COLO829 (cell line): ENCODE results near the gene BMP2K.
A peak's percentile ranks its signal among the peaks of the same experiment; 100 is the strongest.

Source experiments
- DNase-seq: peaks from one replicate; pipeline ENCODE4 v3.0.0; 2012; ENCODE audit warnings: low spot score

Gene BMP2K

DNA sequence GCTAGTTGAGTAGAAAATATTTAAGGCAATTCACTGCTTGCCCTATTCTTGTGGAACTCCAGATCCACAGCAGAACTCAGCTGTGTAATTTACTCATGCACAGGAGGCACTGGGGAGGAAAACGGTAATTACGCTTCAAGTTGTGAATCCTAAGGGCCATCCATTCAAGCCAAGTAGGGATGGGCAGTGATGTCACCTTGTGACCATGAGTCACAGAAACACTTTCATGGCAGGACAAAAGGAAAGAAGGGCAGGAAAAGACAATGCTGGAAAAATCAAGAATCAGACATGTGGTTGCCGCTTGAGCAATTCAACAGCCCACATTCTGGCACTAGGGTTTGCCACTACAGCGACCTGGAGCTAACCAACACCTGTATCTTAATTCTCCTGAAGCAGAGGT is 161.7 kb downstream of the BMP2K start:
- DNase-seq: no peak

DNA sequence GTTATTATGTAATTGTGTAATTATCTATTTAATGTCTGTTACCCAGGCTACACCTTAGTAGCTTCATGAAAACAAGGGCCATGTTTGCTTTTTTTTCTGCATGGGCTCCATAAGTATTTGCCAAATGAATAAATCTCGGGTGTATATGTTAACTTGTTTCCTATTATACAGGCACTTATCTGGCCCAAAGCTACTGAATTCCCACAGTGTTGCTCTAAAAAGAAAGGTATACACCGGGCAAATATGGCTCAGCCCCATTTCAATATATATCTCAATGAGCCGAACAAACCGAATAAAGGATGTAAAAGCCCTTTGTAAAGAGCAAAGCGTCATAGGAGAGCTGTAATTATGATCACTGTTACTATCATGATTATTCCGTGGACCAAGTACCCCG is 162.3 kb downstream of the BMP2K start:
- no peak for DNase-seq

DNA sequence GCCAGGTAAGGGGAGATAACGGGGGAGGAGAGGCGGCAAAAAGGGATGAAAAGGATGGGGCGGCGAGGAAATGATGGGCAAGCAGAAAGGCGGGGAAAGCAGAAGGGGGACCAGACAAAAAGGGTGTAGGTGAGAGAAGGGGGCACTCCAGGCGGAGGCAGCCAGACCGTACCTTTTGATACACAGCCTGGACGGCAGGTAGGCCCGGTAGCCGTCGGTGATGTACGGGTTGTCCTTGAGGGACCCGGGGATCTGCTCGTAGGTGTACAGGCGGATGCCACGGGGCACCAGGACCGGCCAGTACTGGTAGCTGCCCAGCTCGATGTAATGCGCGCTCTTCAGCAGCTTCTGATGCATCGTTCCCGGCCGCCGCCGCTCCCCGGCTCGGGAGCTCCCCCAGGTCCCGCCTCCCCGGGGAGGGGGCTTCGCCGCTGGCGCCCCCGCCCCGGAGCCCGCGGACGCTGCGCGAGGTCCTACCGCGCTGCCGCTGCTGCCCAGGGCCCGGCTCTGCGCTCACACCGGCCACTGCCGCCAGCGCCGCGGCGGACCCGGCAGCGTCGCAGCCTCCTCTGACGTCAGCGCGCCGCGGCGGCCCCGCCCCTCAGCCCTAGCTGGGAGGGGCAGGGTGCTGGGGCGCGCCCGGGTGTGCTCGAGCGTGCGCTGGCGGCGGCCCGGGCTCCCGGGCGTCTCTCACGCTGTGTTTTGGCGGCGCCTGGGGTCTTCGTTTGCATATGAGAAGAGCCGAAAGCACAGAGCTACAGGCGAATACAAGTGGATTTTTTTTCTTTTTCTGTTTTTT is 162.9 kb downstream of the BMP2K start, which contains the start of gene PAQR3:
PAQR3 (minus strand) TSS at position 571 of the 799 bp plus-strand sequence; CDS start at position 357, 214 bp downstream.
- DNase-seq: peak; percentile 92

DNA sequence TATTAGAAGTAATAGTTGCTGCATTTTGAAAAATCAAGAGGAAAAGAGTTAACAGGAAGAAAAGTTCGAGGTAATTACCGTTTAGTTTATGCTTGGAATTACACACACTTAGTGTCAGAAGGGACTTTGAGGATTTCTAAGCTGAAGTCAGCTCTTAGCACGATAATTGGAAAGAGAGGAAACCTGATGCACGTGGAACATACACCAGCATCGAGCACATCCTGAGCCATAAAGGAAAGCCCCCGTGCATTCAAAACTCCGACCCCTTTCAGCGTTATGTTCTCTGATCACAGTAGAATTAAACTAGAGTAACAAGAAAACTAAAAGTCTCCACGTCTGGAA is 163.5 kb downstream of the BMP2K start:
- DNase-seq: no peak

DNA sequence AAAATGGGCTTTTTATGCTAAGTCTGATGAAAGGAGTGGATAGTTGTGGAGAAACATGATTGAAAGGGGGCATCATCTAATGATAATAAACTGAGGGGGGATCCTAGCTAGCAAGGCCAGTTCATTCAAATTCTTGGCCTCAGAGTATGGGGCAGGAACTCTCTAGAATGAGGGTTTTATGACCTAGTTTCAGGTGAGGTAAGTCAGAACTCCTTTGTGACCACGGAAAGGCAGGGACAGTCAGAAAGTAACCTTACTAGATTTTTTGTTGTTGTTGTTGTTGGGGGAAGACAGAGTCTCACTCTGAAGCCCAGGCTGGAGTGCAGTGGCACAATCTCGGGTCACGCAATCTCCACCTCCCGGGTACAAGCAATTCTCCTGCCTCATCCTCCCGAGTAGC is 164.6 kb downstream of the BMP2K start:
- DNase-seq: no peak

DNA sequence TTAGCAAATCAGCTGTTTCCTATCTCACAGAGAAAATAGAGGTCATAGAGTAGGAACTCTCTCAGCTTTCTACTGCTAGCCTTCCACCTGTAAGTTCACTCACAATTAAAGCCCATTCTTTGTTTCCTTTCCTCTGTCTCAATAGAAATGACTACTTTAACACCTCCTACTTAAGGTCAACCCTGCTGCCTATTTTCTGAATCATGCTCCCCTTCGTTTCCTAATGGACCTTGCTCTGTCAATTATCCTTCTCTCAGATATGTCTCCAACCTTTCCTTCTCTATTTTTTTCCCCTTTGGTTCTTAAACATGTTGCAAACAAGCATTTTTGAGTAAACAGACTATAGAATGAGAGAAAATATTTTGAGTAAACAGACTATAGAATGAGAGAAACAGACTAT is 168.2 kb downstream of the BMP2K start:
- no peak for DNase-seq

DNA sequence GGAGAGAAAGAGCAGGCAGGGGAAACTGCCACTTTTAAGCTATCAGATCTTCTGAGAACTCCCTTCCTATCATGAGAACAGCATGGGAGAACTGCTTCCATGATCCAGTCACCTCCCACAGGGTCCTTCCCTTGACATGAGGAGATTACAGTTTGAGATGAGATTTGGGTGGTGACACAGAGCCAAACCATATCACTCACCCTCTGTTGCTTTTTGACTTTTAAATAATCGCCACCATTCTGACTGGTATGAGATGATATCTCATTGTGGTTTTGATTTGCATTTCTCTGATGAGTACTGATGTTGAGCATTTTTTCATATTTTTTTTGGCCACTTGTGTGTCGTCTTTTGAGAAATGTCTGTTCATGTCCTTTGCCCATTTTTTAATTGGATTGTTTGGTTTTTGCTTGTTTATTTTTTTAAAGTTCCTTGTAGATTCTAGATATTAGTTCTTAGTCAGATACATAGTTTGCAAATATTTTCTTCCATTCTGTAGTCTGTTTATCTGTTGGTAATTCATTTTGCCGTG is 169.6 kb downstream of the BMP2K start:
- DNase-seq: no peak

DNA sequence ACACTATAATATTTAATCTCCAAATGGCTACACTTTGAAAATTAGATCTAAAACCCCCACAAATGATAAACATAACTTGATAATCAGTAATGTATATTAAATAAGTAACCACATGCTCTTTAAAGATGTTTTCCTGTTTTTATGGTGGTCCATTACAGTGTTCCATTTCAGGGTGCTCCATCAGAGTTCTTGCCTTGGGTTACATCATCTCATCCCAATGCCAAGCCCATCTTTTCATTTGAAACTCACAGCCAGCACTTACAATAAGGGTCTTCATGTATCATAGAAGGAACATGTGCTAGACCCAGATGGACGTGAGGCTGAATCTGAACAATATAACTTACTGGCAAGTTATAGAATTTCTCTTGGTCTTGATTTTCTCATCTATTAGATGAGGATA is 173.6 kb downstream of the BMP2K start:
- DNase-seq: no peak

DNA sequence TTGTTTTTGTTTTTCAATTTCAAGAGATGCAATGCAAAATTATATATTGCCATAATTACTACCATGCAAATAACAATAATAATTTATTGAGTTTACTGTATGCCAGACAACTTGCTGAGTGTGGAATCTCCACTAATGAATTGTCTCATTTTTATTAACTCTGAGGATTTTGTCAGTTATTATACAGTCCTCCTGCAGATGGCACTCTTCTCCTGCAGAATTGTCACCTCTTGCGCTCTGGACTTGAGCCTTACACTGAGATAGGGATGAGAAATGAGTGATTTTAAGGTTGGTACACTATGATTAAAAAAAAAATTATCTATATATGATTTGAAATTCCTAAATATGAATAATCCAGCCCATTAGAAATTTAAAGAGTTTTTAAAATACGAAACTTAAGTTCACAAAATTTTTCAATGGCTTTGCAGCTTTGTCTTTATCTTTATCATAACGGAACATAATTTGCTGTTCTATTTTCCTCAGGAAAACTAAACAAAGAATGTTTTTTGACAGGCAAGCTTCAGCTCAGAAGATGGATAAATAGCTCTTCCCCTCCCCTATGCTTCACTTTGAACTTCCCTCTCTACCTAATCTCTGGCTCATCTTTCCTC is 175.8 kb downstream of the BMP2K start:
- DNase-seq: peak; percentile 66

DNA sequence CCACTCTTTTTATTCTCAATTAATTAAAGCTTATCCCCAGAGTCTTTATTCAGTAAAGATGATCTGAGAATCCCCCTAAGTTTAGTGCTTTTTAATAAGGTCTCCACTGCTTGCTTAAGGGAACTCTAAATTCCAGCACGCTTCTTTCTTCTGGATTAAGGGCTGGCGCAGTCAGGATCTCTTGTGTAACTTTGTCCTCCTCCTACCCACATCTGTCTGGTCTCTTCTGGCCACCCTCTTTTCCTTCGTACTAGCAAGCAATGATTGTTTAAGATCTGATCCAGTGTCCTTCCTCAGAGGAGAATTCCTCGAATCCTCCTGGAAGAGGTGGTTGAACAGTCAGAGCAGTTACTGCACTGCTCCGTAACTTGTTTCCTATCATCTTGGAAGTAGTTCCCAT is 177.1 kb downstream of the BMP2K start:
- no peak for DNase-seq

DNA sequence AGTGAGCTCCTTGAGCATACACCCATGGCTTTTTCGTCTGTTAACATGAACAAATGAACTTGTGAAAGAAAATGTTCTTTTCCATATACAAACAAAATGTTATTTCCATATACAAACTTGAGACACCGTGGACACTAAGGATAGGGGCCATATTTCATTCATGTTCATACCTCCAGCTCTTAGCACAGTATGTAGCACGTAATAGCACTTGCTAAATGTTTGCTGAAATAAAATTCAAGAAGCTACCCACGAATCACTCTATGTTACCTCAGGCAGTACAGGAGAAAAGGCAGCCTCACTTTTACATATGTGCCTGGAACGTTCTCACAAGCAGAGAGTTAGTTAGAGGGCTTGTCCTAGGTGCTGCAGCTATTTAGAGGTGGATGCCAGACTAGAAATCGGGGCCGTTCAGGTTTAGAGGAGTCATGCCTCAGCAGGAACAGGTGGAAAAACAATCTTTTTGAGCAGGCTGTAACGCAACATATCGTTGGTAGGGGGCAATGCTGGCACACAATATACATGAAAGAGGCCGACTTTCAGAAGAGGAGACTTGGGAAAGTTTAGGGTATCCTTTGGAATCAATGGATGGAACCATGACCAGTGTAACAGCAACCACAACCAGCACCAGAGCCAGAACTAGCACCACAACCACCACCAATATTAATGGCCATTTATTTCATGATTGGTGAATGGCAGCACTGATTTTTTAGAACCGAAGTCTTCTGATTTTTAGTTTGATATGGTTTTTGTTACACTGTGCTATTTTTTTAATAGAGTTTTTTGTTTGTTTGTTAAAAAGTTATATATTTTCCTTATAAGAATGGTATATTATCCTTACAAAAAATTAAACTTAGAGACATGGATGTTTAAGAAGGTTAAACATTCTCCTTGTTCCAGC is 177.9 kb downstream of the BMP2K start:
- DNase-seq: no peak

DNA sequence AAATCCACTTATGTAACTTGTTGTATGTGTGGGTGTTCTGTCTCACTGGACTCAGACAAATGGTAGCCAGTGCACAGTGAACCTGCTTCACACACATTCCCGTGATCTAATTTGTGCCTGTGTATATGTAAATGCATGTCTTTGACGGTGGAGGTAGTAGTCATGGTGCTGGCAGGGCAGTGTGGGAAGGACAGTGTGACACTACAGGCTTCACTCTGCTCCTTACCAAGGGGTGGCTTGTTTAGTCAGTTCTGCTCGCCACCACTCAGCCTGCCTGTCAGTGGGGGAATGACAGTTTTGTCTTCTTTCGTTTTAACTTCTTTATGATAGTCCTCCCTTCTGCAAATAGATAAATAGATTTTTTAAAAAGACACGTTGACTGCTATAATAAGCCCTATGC is 180.8 kb downstream of the BMP2K start:
- no peak for DNase-seq

DNA sequence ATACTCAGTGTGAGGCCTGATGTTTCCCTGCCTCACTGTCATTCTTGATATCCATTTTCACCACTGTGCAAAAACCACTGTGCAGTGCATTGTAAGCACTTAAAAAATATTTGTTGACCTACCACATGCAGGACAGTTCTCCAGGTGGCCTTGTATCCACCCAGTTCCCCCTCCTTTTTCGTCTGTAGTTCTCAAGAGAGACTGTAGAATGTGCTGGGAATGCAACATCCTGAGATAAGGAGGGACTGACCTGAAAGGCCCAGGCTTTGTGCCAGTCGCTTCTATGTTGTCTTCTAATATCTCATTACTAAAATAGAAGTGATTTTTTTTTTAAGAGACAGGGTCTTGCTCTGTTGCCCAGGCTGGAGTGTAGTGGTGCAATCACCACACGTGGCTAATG is 184.8 kb downstream of the BMP2K start:
- no peak for DNase-seq
